Naive B cell (primary cell): Measurements from ENCODE around the gene NXPH4. TPM values are rescaled to one million over a fixed set of nuclear protein-coding genes. Genes with fewer than 3 reads are reported as not detected.
A peak's percentile ranks its signal among the peaks of the same experiment; 100 is the strongest.

Experiments
- ATAC-seq, 2 donors: fragments of 150-1000 bp; cut with Tn5 transposase; 2 replicates each; pipeline ENCODE4 v1.10.0; 2021; ENCODE audit warnings: low read depth in 2 of 2, mild to moderate bottlenecking in 2 of 2, moderate library complexity in 2 of 2
- DNase-seq: peaks from one replicate; pipeline ENCODE4 v3.0.0; 2022
- H3K27ac Mint-ChIP-seq, 6 donors: one replicate each; pipeline ENCODE4 v1.8.0; 2020 to 2022; ENCODE audit warnings: mild to moderate bottlenecking in 6 of 6, mixed read lengths in 6 of 6, moderate library complexity in 5 of 6, inconsistent platforms in 2 of 6
- H3K27me3 Mint-ChIP-seq, 3 donors: one replicate each; pipeline ENCODE4 v1.8.0; 2021 to 2022; ENCODE audit warnings: mixed read lengths in 3 of 3, mild to moderate bottlenecking in 1 of 3
- H3K36me3 Mint-ChIP-seq, 2 donors: one replicate each; pipeline ENCODE4 v1.8.0; 2020 to 2022; ENCODE audit warnings: mixed read lengths in 2 of 2, inconsistent platforms in 1 of 2, mild to moderate bottlenecking in 1 of 2
- H3K4me1 Mint-ChIP-seq, 3 donors: one replicate each; pipeline ENCODE4 v1.8.0; 2020 to 2022; ENCODE audit warnings: mixed read lengths in 3 of 3, inconsistent platforms in 1 of 3, mild to moderate bottlenecking in 1 of 3, moderate library complexity in 1 of 3
- H3K4me3 Mint-ChIP-seq, 8 donors: one replicate each; pipeline ENCODE4 v1.8.0; 2020 to 2022; ENCODE audit warnings: mild to moderate bottlenecking in 8 of 8, mixed read lengths in 8 of 8, moderate library complexity in 8 of 8, inconsistent platforms in 2 of 8
- H3K9me3 Mint-ChIP-seq, 7 donors: one replicate each; pipeline ENCODE4 v1.8.0; 2020 to 2022; ENCODE audit warnings: mixed read lengths in 7 of 7, mild to moderate bottlenecking in 5 of 7, inconsistent platforms in 2 of 7, moderate library complexity in 1 of 7
- polyA plus RNA-seq, 6 donors: library from polyadenylated mRNA; unstranded; fragments of 300-500 nt; fragmentation: Illumina TruSeq; gene quantifications; one replicate each; pipeline ENCODE4 v1.2.3, GENCODE V29; 2021; ENCODE audit warnings: low read depth in 6 of 6

Gene NXPH4
- polyA plus RNA-seq, 6 donors from 2014 or later, result 1.2 to 4.9 (median 2.8) TPM

DNA sequence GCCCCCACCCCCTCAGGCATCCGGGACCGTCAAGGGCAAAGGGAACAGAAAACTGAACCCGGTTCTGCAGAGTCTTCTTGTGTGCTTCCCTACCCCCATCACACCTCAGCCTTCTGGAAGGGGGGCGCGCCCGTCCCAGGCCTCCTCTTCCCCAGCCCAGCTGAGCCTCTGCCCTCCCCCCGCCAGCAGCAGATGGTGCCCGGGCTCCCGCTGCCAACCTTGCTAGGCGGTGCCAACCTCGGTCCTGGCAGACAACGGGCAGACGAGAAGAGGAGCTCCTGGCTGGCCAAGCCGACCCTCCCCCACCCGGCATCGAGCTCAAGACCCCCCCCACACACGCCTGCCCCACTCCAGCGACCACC, 25.7 kb downstream of the NXPH4 start:
- peaks cover 0 to 1% (median 0%) of the 10 kb centered on the region in 7 donors for H3K9me3 Mint-ChIP-seq
- H3K4me3 Mint-ChIP-seq, result peak overlapping the region; percentile 67 to 99 (median 88)
- no peaks in the 10 kb centered on the region for H3K36me3 Mint-ChIP-seq
- peaks cover 38 to 53% (median 48%) of the 10 kb centered on the region in 3 donors for H3K27me3 Mint-ChIP-seq
- DNase-seq, result no peak
- no peak for ATAC-seq
- peaks cover 56 to 67% (median 64%) of the 10 kb centered on the region in 3 donors for H3K4me1 Mint-ChIP-seq
- peak overlapping the region; percentile 79 to 98 (median 90) for H3K27ac Mint-ChIP-seq

- H3K36me3 Mint-ChIP-seq, result no peaks in the 10 kb centered on the region
- ATAC-seq, result peak; percentile 36 to 50
- H3K4me3 Mint-ChIP-seq, result peak overlapping the region; percentile 67 to 99 (median 86)
- H3K9me3 Mint-ChIP-seq, result peaks cover 0 to 1% (median 0%) of the 10 kb centered on the region in 7 donors
- peak overlapping the region; percentile 61 to 98 (median 86) for H3K27ac Mint-ChIP-seq
- peaks cover 51 to 62% (median 59%) of the 10 kb centered on the region in 3 donors for H3K4me1 Mint-ChIP-seq
- peak; percentile 64 for DNase-seq
- peaks cover 34 to 48% (median 42%) of the 10 kb centered on the region in 3 donors for H3K27me3 Mint-ChIP-seq
Observed at GRCh38 chr12:57242691-57243454, 26.3 kb downstream of the NXPH4 start.

GRCh38 chr12:57243521-57244311, 27.1 kb downstream of the NXPH4 start:
- ATAC-seq, result peak; percentile 13 to 17

DNA sequence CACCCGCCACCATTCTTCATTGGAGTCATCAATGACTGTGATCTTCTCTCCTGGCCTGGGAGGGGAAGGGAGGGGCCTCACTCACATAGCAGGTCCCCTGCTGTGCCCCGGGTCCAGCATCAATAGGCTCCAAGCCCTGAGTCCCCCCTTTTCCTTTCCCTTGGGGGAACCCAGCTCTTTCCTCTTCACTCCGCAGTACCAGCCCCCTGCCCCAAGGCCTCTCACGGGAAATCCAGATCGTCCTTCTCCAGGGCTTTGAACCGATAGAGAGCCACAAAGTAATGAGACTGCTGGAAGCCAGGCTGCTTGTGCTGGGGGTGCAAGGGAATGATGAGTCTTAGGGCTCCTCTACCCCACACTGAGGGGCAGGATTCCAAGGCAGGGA, 27.7 kb downstream of the NXPH4 start:
- no peaks in the 10 kb centered on the region for H3K36me3 Mint-ChIP-seq
- H3K9me3 Mint-ChIP-seq, result peaks cover 0 to 1% (median 0%) of the 10 kb centered on the region in 7 donors
- ATAC-seq, result no peak
- H3K27ac Mint-ChIP-seq, result peak overlapping the region in 2 of 6 donors; percentile 49 to 80
- DNase-seq, result no peak
- H3K4me1 Mint-ChIP-seq, result peaks cover 49 to 56% (median 55%) of the 10 kb centered on the region in 3 donors
- peak overlapping the region in 5 of 8 donors; percentile 37 to 99 (median 78) for H3K4me3 Mint-ChIP-seq
- peaks cover 27 to 36% (median 32%) of the 10 kb centered on the region in 3 donors for H3K27me3 Mint-ChIP-seq

More at GRCh38 chr12:57243521-57244311, 27.1 kb downstream of the NXPH4 start:
- Mint-ChIP-seq H3K4me1 (peaks cover 47 to 56% (median 55%) of the 10 kb centered on the region in 3 donors), H3K27me3 (peaks cover 31 to 40% (median 37%) of the 10 kb centered on the region in 3 donors), H3K9me3 (peaks cover 0 to 1% (median 0%) of the 10 kb centered on the region in 7 donors), H3K36me3 (no peaks in the 10 kb centered on the region), H3K4me3 (peak overlapping the region; percentile 42 to 99 (median 83)), H3K27ac (peak overlapping the region in 5 of 6 donors; percentile 35 to 92 (median 81))
- DNase-seq, result peak; percentile 75

GRCh38 chr12:57247041-57247440, 30.4 kb downstream of the NXPH4 start:
- H3K9me3 Mint-ChIP-seq, result no peaks in the 10 kb centered on the region
- H3K4me1 Mint-ChIP-seq, result peaks cover 23 to 29% (median 29%) of the 10 kb centered on the region in 3 donors
- ATAC-seq, result no peak
- no peak for DNase-seq
- no peak overlapping the region for H3K4me3 Mint-ChIP-seq
- no peak overlapping the region for H3K27ac Mint-ChIP-seq
- H3K27me3 Mint-ChIP-seq, result peaks cover 16 to 26% (median 26%) of the 10 kb centered on the region in 3 donors
- H3K36me3 Mint-ChIP-seq, result no peaks in the 10 kb centered on the region

GRCh38 chr12:57248934-57249742, 32.5 kb downstream of the NXPH4 start:
- DNase-seq (no peak), ATAC-seq (peak in 1 of 2 donors; percentile 40)
- Mint-ChIP-seq H3K9me3 (no peaks in the 10 kb centered on the region), H3K4me3 (peak overlapping the region in 6 of 8 donors; percentile 10 to 73 (median 36)), H3K27me3 (peaks cover 7 to 10% (median 9%) of the 10 kb centered on the region in 3 donors), H3K36me3 (no peaks in the 10 kb centered on the region), H3K4me1 (peaks cover 9 to 12% (median 10%) of the 10 kb centered on the region in 3 donors), H3K27ac (peak overlapping the region in 2 of 6 donors; percentile 2 to 30)

DNA sequence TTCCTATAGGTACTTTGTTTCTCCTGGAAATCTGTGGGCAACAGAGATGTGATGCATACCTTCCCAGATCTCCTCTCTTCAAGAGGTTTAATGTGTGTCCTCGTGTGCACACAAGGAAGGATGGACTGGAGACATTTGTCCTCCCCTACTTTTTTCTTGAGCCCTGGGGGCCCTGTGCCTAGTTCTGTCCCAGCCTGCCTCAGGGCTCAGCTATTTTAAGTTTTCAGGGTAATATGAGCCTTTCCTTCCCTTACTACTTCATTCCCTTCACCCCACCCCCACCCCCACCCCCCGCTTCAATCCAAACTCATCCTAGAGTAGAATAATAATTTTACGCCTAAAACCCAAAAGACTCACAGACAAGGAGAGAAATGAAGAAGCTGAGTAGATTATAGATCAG, 33.9 kb downstream of the NXPH4 start:
- Mint-ChIP-seq H3K4me1 (peaks cover 6 to 9% (median 7%) of the 10 kb centered on the region in 3 donors), H3K27me3 (peaks cover 0 to 7% (median 0%) of the 10 kb centered on the region in 3 donors), H3K27ac (no peak overlapping the region), H3K36me3 (peaks cover 0 to 4% of the 10 kb centered on the region in 2 donors), H3K9me3 (no peaks in the 10 kb centered on the region), H3K4me3 (no peak overlapping the region)
- no peak for DNase-seq
- ATAC-seq, result no peak

DNA sequence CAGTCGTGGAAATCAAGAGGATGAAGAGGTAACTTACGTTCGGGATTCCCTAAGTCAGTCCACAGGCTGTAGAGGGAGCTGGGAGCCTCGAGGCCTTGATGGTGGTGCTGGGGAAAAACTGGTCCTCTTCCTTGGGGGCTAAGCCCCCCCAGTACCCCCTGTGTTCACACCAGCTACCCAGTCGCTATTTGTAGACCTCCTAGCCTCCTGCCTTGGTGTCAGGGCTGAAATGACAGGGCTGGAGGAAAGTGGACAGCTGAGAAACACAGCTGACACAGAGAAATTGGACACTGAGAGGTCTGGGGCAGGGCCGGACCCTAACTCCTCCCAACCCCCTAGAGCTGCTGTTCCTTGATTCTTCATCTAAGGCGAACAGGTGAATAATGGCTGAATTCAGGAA, 34.4 kb downstream of the NXPH4 start, which contains the start of gene STAC3:
Gene STAC3 (minus strand): TSS at position 232 of the 400 bp plus-strand sequence. CDS start 1,551 bp downstream, outside the sequence.
- H3K27ac Mint-ChIP-seq, result peak within 1 kb of the TSS in 2 of 6 donors; percentile 7 to 25
- no peaks in the 10 kb centered on the region for H3K9me3 Mint-ChIP-seq
- H3K27me3 Mint-ChIP-seq, result peaks cover 0 to 7% (median 0%) of the 10 kb centered on the region in 3 donors
- H3K36me3 Mint-ChIP-seq, result peaks cover 4 to 8% of the 10 kb centered on the region in 2 donors
- no peak within 1 kb of the TSS for H3K4me3 Mint-ChIP-seq
- H3K4me1 Mint-ChIP-seq, result peaks cover 6 to 9% (median 7%) of the 10 kb centered on the region in 3 donors
- DNase-seq (no peak), ATAC-seq (no peak)

- DNase-seq, result no peak
- H3K4me3 Mint-ChIP-seq, result no peak overlapping the region
- no peak for ATAC-seq
- H3K27me3 Mint-ChIP-seq, result no peaks in the 10 kb centered on the region
- H3K27ac Mint-ChIP-seq, result peak overlapping the region in 2 of 6 donors; percentile 27 to 42
- no peaks in the 10 kb centered on the region for H3K9me3 Mint-ChIP-seq
- no peaks in the 10 kb centered on the region for H3K4me1 Mint-ChIP-seq
- H3K36me3 Mint-ChIP-seq, result peaks cover 7 to 12% of the 10 kb centered on the region in 2 donors
Observed at GRCh38 chr12:57254506-57255280, 38.1 kb downstream of the NXPH4 start.

GRCh38 chr12:57255916-57256315, 39.3 kb downstream of the NXPH4 start:
- Mint-ChIP-seq H3K9me3 (no peaks in the 10 kb centered on the region), H3K27ac (peak overlapping the region in 2 of 6 donors; percentile 49 to 52), H3K4me3 (peak overlapping the region in 1 of 8 donors; percentile 29), H3K4me1 (no peaks in the 10 kb centered on the region), H3K36me3 (peaks cover 7 to 16% of the 10 kb centered on the region in 2 donors), H3K27me3 (no peaks in the 10 kb centered on the region)
- ATAC-seq (no peak), DNase-seq (no peak)

DNA sequence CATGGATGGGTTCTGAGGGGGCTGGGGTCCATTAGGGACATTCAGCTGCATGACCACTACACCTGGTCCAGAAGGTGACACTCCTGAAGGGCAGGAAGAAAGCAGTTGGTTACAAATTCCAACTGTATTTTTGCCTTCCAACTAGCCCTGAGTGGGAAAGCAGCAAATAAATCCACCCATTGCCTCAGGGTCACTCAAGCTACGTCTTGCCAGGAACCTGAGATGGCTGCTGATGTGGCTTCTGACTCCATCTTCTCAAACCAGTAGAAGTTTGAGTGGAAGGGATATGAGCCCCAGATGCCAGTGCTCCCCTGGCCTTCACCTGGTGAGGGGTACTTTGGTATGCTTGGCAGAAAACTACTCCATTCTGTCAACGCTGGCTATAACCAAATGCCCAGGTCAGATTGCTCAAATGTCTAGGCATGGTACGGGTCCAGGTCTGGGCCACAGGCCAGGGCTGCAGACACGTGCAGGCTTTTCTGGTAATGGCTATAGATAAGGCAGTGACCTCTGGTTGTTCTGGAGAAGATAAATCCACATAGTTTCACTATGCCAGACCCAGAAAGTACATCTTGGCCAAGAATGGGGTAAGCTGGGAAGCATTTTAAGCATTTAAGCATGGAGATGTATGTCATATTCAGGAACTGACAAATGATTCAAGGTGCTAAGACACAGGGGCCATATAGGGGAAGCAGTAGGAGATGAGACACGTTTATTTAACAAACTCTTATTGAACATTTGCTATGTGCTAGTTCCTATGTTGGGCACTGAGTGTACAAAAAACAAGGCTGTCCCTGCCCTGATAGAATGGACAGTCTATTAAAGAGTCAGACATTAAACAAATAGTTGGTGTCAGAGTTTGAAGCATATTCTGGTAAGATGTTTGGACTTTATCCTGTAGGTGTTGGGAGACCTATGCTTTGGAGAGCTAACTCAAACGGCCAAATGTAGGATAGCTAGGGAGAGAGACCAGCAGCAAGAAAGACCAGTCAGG, 42.7 kb downstream of the NXPH4 start:
- H3K27ac Mint-ChIP-seq, result no peak overlapping the region
- no peak for ATAC-seq
- no peaks in the 10 kb centered on the region for H3K9me3 Mint-ChIP-seq
- no peak for DNase-seq
- peaks cover 4 to 6% (median 6%) of the 10 kb centered on the region in 3 donors for H3K4me1 Mint-ChIP-seq
- H3K36me3 Mint-ChIP-seq, result peaks cover 7 to 16% of the 10 kb centered on the region in 2 donors
- no peaks in the 10 kb centered on the region for H3K27me3 Mint-ChIP-seq
- no peak overlapping the region for H3K4me3 Mint-ChIP-seq
